Sigmoid colon (tissue), 7 donors: ENCODE measurements around the gene HCN4. TPM values are rescaled to one million over a fixed set of nuclear protein-coding genes. Genes with fewer than 3 reads are reported as not detected.

Experiments used
- DNase-seq: peaks from one replicate; pipeline ENCODE4 v3.0.0-alpha.2; 2019
- H3K27ac ChIP-seq, 4 donors: fragments of 200-600 bp; sonication (generic); one replicate each; pipeline ENCODE4 v1.5.1; 2016 to 2019; ENCODE audit warnings: mild to moderate bottlenecking in 1 of 4
- H3K27me3 ChIP-seq, 3 donors: fragments of 200-600 bp; sonication (generic); one replicate each; pipeline ENCODE4 v1.5.1; 2019; ENCODE audit warnings: mild to moderate bottlenecking in 1 of 3
- H3K36me3 ChIP-seq, 4 donors: fragments of 200-600 bp; sonication (generic); one replicate each; pipeline ENCODE4 v1.5.1; 2016 to 2019
- H3K4me1 ChIP-seq, 4 donors: fragments of 200-600 bp; sonication (generic); one replicate each; pipeline ENCODE4 v1.5.1; 2017 to 2019
- H3K4me3 ChIP-seq, 4 donors: fragments of 200-600 bp; sonication (generic); one replicate each; pipeline ENCODE4 v1.5.1; 2017 to 2019; ENCODE audit warnings: mild to moderate bottlenecking in 2 of 4, moderate library complexity in 1 of 4
- H3K9me3 ChIP-seq, 4 donors: fragments of 200-600 bp in 3 of 4; sonication (generic) in 3 of 4; one replicate each; pipeline versions ENCODE4 v1.5.1 to v1.6.1; 2013 to 2019
- EP300 ChIP-seq, 4 donors: sonication (generic); formaldehyde crosslinking; IDR thresholded peaks; one replicate each; pipeline ENCODE4 v1.6.1; 2017; ENCODE audit warnings: antibody characterized with exemption in 4 of 4
- POLR2A ChIP-seq, 2 donors: fragments of 450-650 bp; IDR thresholded peaks; one replicate each; pipeline ENCODE4 v1.6.1; 2016; ENCODE audit warnings: antibody characterized with exemption in 2 of 2, mild to moderate bottlenecking in 2 of 2, moderate library complexity in 2 of 2
- POLR2AphosphoS5 ChIP-seq, 4 donors: sonication (generic); formaldehyde crosslinking; IDR thresholded peaks; one replicate each; pipeline ENCODE4 v1.6.1; 2017; ENCODE audit warnings: antibody characterized with exemption in 4 of 4
- WGBS, 2 donors: extraction: QIAGEN DNeasy Blood & Tissue Kit; methylation state at CpG; one replicate each; pipeline ENCODE4 v1.1.7; 2013; 5-methylcytosine and 5-hydroxymethylcytosine counted together
- intact Hi-C: fragments of 100-400 bp; cut with DNase I; formaldehyde crosslinking; loops from one replicate; pipeline ENCODE4 v1.15.1; 2023
- polyA plus RNA-seq, 3 donors: library from polyadenylated mRNA; stranded (reverse); fragments of 200-250 nt; gene quantifications; one replicate each; pipeline ENCODE4 v1.2.3, GENCODE V29; 2013
- total RNA-seq, 4 donors: library from RNA; depleted of rRNA; stranded (reverse); fragments of >200 nt; gene quantifications; one replicate each; pipeline ENCODE4 v1.1.0, GENCODE V29; 2016
- TF ChIP-seq, protein P1 (sequence below), 4 experiments: fragments of 450-650 bp in 3 of 4; fragments of 200-600 bp in 1 of 4; IDR thresholded peaks; one replicate each; pipeline ENCODE4 v1.5.1; 2016 to 2019; ENCODE audit warnings: antibody characterized with exemption in 4 of 4, mild to moderate bottlenecking in 3 of 4, moderate library complexity in 2 of 4
- donor health status: healthy with polysubstance abuse.
- donor health status: Bipolar disorder and iron deficiency.
- donor health status: healthy.

The HCN4 gene
- total and polyA plus RNA-seq, 7 donors, result under 0.01 to 0.04 TPM; not detected in 5

GRCh38 chr15:73328981-73329380, 39.8 kb downstream of the HCN4 start:
- WGBS, 2 donors, result 78 to 83% methylated on average over 10 of the region's 10 CpGs
- Histone ChIP-seq H3K27me3 (peaks cover 0 to 8% (median 0%) of the 10 kb centered on the region in 3 donors), H3K27ac (no peak overlapping the region), H3K4me1 (no peaks in the 10 kb centered on the region), H3K4me3 (no peak overlapping the region), H3K9me3 (no peaks in the 10 kb centered on the region), H3K36me3 (no peaks in the 10 kb centered on the region)
- TF ChIP-seq POLR2AphosphoS5 (IDR thresholded peaks at IDR 0.05), result no peak
- TF ChIP-seq, protein P1, sequence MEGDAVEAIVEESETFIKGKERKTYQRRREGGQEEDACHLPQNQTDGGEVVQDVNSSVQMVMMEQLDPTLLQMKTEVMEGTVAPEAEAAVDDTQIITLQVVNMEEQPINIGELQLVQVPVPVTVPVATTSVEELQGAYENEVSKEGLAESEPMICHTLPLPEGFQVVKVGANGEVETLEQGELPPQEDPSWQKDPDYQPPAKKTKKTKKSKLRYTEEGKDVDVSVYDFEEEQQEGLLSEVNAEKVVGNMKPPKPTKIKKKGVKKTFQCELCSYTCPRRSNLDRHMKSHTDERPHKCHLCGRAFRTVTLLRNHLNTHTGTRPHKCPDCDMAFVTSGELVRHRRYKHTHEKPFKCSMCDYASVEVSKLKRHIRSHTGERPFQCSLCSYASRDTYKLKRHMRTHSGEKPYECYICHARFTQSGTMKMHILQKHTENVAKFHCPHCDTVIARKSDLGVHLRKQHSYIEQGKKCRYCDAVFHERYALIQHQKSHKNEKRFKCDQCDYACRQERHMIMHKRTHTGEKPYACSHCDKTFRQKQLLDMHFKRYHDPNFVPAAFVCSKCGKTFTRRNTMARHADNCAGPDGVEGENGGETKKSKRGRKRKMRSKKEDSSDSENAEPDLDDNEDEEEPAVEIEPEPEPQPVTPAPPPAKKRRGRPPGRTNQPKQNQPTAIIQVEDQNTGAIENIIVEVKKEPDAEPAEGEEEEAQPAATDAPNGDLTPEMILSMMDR (IDR thresholded peaks at IDR 0.05), result no peak
- TF ChIP-seq POLR2A (IDR thresholded peaks at IDR 0.05), result no peak
- no peak for TF ChIP-seq EP300 (IDR thresholded peaks at IDR 0.05)
- intact Hi-C loops, result no loop called here
- DNase-seq, result peak; percentile 52

GRCh38 chr15:73328149-73328820, 40.5 kb downstream of the HCN4 start:
- H3K27ac ChIP-seq, result no peak overlapping the region
- WGBS, 2 donors, result 82 to 89% methylated on average over 12 of the region's 12 CpGs
- TF ChIP-seq EP300 (IDR thresholded peaks at IDR 0.05) (no peak), POLR2A (IDR thresholded peaks at IDR 0.05) (no peak), POLR2AphosphoS5 (IDR thresholded peaks at IDR 0.05) (no peak)
- TF ChIP-seq, protein P1 (IDR thresholded peaks at IDR 0.05), result no peak
- H3K4me1 ChIP-seq, result no peaks in the 10 kb centered on the region
- H3K27me3 ChIP-seq, result peaks cover 0 to 8% (median 0%) of the 10 kb centered on the region in 3 donors
- no peak overlapping the region for H3K4me3 ChIP-seq
- intact Hi-C loops, result no loop called here
- no peaks in the 10 kb centered on the region for H3K9me3 ChIP-seq
- peak; percentile 21 for DNase-seq
- no peaks in the 10 kb centered on the region for H3K36me3 ChIP-seq

- H3K4me3 ChIP-seq, result no peak overlapping the region
- TF ChIP-seq, protein P1 (IDR thresholded peaks at IDR 0.05), result no peak
- TF ChIP-seq POLR2AphosphoS5 (IDR thresholded peaks at IDR 0.05), result no peak
- no peaks in the 10 kb centered on the region for H3K36me3 ChIP-seq
- H3K27me3 ChIP-seq, result peaks cover 0 to 26% (median 0%) of the 10 kb centered on the region in 3 donors
- no peaks in the 10 kb centered on the region for H3K4me1 ChIP-seq
- H3K9me3 ChIP-seq, result no peaks in the 10 kb centered on the region
- no peak overlapping the region for H3K27ac ChIP-seq
- 47 to 62% methylated on average over 4 of the region's 4 CpGs for WGBS, 2 donors
- intact Hi-C loops, result no loop called here
- DNase-seq, result peak; percentile 38
Measured at GRCh38 chr15:73326157-73326556, 42.6 kb downstream of the HCN4 start.

GRCh38 chr15:73325191-73325861, 43.4 kb downstream of the HCN4 start:
- TF ChIP-seq POLR2AphosphoS5 (IDR thresholded peaks at IDR 0.05) (no peak), EP300 (IDR thresholded peaks at IDR 0.05) (no peak), POLR2A (IDR thresholded peaks at IDR 0.05) (no peak)
- TF ChIP-seq, protein P1 (IDR thresholded peaks at IDR 0.05), result no peak

More at GRCh38 chr15:73325191-73325861, 43.4 kb downstream of the HCN4 start:
- 66 to 70% methylated on average over 29 of the region's 29 CpGs for WGBS, 2 donors
- Histone ChIP-seq H3K27me3 (peaks cover 0 to 34% (median 0%) of the 10 kb centered on the region in 3 donors), H3K9me3 (no peaks in the 10 kb centered on the region), H3K36me3 (no peaks in the 10 kb centered on the region), H3K4me3 (no peak overlapping the region), H3K27ac (no peak overlapping the region), H3K4me1 (no peaks in the 10 kb centered on the region)
- intact Hi-C loops, result no loop called here
- DNase-seq, result peak; percentile 60
